Upper lobe of left lung (tissue), 6 donors: ENCODE results near the gene NRP1. TPM values are rescaled to one million over a fixed set of nuclear protein-coding genes. Genes with fewer than 3 reads are reported as not detected.

ENCODE experiments used
- ATAC-seq, 2 donors: fragments of 200-7000 bp; cut with Tn5 transposase; one replicate each; pipeline ENCODE4 v1.9.1; 2022; ENCODE audit warnings: mild to moderate bottlenecking in 2 of 2, moderate library complexity in 2 of 2; ENCODE audit not compliant: low FRiP score in 2 of 2
- DNase-seq, 2 donors: peaks; one replicate each; pipeline ENCODE4 v3.0.0-alpha.2; 2019 to 2020
- H3K27ac ChIP-seq, 4 donors: fragments of 200-600 bp; sonication (generic); one replicate each; pipeline ENCODE4 v1.5.1; 2016 to 2019
- H3K27me3 ChIP-seq, 4 donors: fragments of 200-600 bp; sonication (generic); one replicate each; pipeline ENCODE4 v1.5.1; 2017 to 2019
- H3K36me3 ChIP-seq, 4 donors: fragments of 200-600 bp; sonication (generic); one replicate each; pipeline ENCODE4 v1.5.1; 2016 to 2019
- H3K4me1 ChIP-seq, 4 donors: fragments of 200-600 bp; sonication (generic); one replicate each; pipeline ENCODE4 v1.5.1; 2018 to 2019
- H3K4me3 ChIP-seq, 4 donors: fragments of 200-600 bp; sonication (generic); one replicate each; pipeline ENCODE4 v1.5.1; 2017 to 2019; ENCODE audit warnings: mild to moderate bottlenecking in 2 of 4, moderate library complexity in 1 of 4
- H3K9me3 ChIP-seq, 4 donors: fragments of 200-600 bp; sonication (generic); one replicate each; pipeline ENCODE4 v1.5.1; 2018 to 2019
- EP300 ChIP-seq, 4 donors: sonication (generic); formaldehyde crosslinking; IDR thresholded peaks; one replicate each; pipeline ENCODE4 v1.5.1; 2017; ENCODE audit warnings: antibody characterized with exemption in 4 of 4, control low read depth in 2 of 4
- POLR2A ChIP-seq, 4 donors: fragments of 450-650 bp; IDR thresholded peaks; one replicate each; pipeline ENCODE4 v1.5.1; 2016 to 2017; ENCODE audit warnings: antibody characterized with exemption in 4 of 4, mild to moderate bottlenecking in 2 of 4
- POLR2AphosphoS5 ChIP-seq, 2 donors: sonication (generic); formaldehyde crosslinking; IDR thresholded peaks; one replicate each; pipeline ENCODE4 v1.5.1; 2017; ENCODE audit warnings: antibody characterized with exemption in 2 of 2
- WGBS, 2 donors: methylation state at CpG; one replicate each; pipeline ENCODE4 v1.1.5; 2017 to 2018; 5-methylcytosine and 5-hydroxymethylcytosine counted together
- total RNA-seq, 6 donors: library from RNA; depleted of rRNA in 4 of 6; stranded (reverse); fragments of >200 nt in 4 of 6; gene quantifications; one replicate each; pipeline versions ENCODE4 v1.1.0 to v1.2.1, GENCODE V29; 2016 to 2021
- TF ChIP-seq, protein P1 (sequence below), 6 experiments: fragments of 450-650 bp in 4 of 6; fragments of 200-600 bp in 2 of 6; sonication (generic) in 2 of 6; IDR thresholded peaks; one replicate each; pipeline ENCODE4 v1.5.1; 2016 to 2019; ENCODE audit warnings: antibody characterized with exemption in 6 of 6
- donor health status: DM: no; HTN: no; CAD: no; lungs with moderate emphysema.
- donor health status: DM: no; HTN: yes; CAD: no; lungs with severe emphysema.

The NRP1 gene
- total RNA-seq, 6 donors from 2014 or later = 48.5 to 136 (median 64.1) TPM

GRCh38 chr10:33350041-33350440, 15.6 kb upstream of the NRP1 start:
- no peak for ATAC-seq

DNA sequence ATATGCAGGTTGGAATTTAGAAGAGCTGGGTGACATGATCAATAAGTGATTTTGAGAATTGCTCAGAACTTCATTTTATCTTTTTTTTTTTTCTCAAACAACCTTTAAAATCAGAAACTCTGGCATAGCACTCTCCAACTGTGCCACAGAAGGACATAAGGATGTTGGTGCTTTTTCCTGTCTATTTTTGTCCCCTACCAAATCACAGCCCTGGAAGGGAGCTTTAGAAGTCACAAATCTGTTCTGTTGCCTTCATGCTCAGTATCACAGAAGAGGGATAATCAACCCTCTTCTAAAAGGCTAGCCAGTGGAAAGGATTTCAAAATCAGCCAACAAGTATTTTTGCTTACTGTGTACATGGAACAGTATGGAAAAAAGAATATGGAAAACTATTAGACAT, 14.8 kb upstream of the NRP1 start:
- H3K36me3 ChIP-seq = no peaks in the 10 kb centered on the region
- no peak for TF ChIP-seq POLR2A (IDR thresholded peaks at IDR 0.05)
- TF ChIP-seq, protein P1, sequence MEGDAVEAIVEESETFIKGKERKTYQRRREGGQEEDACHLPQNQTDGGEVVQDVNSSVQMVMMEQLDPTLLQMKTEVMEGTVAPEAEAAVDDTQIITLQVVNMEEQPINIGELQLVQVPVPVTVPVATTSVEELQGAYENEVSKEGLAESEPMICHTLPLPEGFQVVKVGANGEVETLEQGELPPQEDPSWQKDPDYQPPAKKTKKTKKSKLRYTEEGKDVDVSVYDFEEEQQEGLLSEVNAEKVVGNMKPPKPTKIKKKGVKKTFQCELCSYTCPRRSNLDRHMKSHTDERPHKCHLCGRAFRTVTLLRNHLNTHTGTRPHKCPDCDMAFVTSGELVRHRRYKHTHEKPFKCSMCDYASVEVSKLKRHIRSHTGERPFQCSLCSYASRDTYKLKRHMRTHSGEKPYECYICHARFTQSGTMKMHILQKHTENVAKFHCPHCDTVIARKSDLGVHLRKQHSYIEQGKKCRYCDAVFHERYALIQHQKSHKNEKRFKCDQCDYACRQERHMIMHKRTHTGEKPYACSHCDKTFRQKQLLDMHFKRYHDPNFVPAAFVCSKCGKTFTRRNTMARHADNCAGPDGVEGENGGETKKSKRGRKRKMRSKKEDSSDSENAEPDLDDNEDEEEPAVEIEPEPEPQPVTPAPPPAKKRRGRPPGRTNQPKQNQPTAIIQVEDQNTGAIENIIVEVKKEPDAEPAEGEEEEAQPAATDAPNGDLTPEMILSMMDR (IDR thresholded peaks at IDR 0.05) = no peak
- TF ChIP-seq EP300 (IDR thresholded peaks at IDR 0.05) = no peak
- TF ChIP-seq POLR2AphosphoS5 (IDR thresholded peaks at IDR 0.05) = no peak
- H3K27ac ChIP-seq = no peak overlapping the region
- ATAC-seq = no peak
- DNase-seq = no peak
- no peaks in the 10 kb centered on the region for H3K9me3 ChIP-seq
- no peaks in the 10 kb centered on the region for H3K4me1 ChIP-seq
- no peaks in the 10 kb centered on the region for H3K27me3 ChIP-seq
- no peak overlapping the region for H3K4me3 ChIP-seq

More at GRCh38 chr10:33350041-33350440, 15.6 kb upstream of the NRP1 start:
- no peak overlapping the region for H3K27ac ChIP-seq
- no peaks in the 10 kb centered on the region for H3K36me3 ChIP-seq
- DNase-seq = no peak
- WGBS, 2 donors = 93 to 95% methylated on average over 2 of the region's 2 CpGs
- H3K27me3 ChIP-seq = no peaks in the 10 kb centered on the region
- H3K4me1 ChIP-seq = no peaks in the 10 kb centered on the region
- H3K9me3 ChIP-seq = no peaks in the 10 kb centered on the region
- H3K4me3 ChIP-seq = no peak overlapping the region
- no peak for TF ChIP-seq EP300 (IDR thresholded peaks at IDR 0.05)
- TF ChIP-seq POLR2A (IDR thresholded peaks at IDR 0.05) = no peak
- TF ChIP-seq POLR2AphosphoS5 (IDR thresholded peaks at IDR 0.05) = no peak
- TF ChIP-seq, protein P1 (IDR thresholded peaks at IDR 0.05) = no peak

DNA sequence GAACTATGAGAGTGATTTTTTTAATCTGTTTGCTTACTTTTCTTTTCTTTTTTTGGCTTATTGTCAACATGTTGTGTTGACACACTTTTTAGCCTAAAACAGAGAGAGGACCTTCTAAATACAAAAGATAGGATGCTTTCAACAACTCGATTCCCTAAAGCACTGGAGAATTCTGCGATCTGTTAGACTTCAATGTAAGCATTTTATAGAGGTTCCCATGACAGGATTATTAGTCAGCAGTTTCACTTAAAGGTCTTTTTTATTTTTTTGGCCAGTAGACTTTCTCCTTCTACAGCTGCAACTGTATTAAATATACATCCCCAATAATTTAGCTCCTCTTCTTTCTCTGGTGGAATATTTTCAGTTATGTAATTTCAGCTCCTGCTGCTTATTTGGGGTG, 12.7 kb upstream of the NRP1 start:
- H3K4me1 ChIP-seq = no peaks in the 10 kb centered on the region
- TF ChIP-seq POLR2A (IDR thresholded peaks at IDR 0.05) (no peak), POLR2AphosphoS5 (IDR thresholded peaks at IDR 0.05) (no peak), EP300 (IDR thresholded peaks at IDR 0.05) (no peak)
- TF ChIP-seq, protein P1 (IDR thresholded peaks at IDR 0.05) = no peak
- H3K36me3 ChIP-seq = no peaks in the 10 kb centered on the region
- DNase-seq = no peak
- ATAC-seq = no peak
- 67 to 77% methylated on average over 2 of the region's 2 CpGs for WGBS, 2 donors
- H3K4me3 ChIP-seq = no peak overlapping the region
- H3K27ac ChIP-seq = no peak overlapping the region
- no peaks in the 10 kb centered on the region for H3K27me3 ChIP-seq
- H3K9me3 ChIP-seq = no peaks in the 10 kb centered on the region

DNA sequence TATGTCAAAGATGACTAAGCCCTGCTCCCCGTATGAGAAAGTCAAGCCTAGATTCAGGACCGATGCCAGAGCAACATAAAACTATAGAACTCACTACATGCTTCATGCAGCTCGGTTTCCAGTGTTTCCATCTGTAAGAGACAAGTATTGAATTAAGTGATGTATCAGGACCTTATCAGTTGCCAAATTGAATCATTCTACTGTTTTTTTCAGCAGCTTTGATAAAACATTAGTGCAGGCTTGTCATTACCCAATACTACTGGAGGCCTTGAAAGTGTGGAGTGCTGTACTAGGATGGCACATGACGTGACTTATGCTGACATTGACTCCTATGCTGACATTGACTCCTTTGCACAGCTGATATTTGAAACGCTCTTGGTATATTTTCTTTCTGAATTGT, 10.8 kb upstream of the NRP1 start:
- WGBS, 2 donors = 91 to 92% methylated on average over 5 of the region's 5 CpGs

GRCh38 chr10:33344676-33345075, 10.2 kb upstream of the NRP1 start:
- no peaks in the 10 kb centered on the region for H3K9me3 ChIP-seq
- WGBS, 2 donors = 85 to 88% methylated on average over 2 of the region's 2 CpGs
- no peak for TF ChIP-seq EP300 (IDR thresholded peaks at IDR 0.05)
- TF ChIP-seq, protein P1 (IDR thresholded peaks at IDR 0.05) = no peak
- no peak for TF ChIP-seq POLR2AphosphoS5 (IDR thresholded peaks at IDR 0.05)
- TF ChIP-seq POLR2A (IDR thresholded peaks at IDR 0.05) = no peak
- peaks cover 4 to 13% (median 9%) of the 10 kb centered on the region in 4 donors for H3K4me1 ChIP-seq
- ATAC-seq = no peak
- no peaks in the 10 kb centered on the region for H3K27me3 ChIP-seq
- H3K36me3 ChIP-seq = no peaks in the 10 kb centered on the region
- DNase-seq = no peak
- H3K27ac ChIP-seq = no peak overlapping the region
- H3K4me3 ChIP-seq = no peak overlapping the region

More for the DNA sequence above, 10.8 kb upstream of the NRP1 start:
- H3K27ac ChIP-seq = no peak overlapping the region
- no peak overlapping the region for H3K4me3 ChIP-seq
- ATAC-seq (no peak), DNase-seq (no peak)
- TF ChIP-seq EP300 (IDR thresholded peaks at IDR 0.05) (no peak), POLR2AphosphoS5 (IDR thresholded peaks at IDR 0.05) (no peak), POLR2A (IDR thresholded peaks at IDR 0.05) (no peak)
- no peaks in the 10 kb centered on the region for H3K9me3 ChIP-seq
- no peaks in the 10 kb centered on the region for H3K27me3 ChIP-seq
- H3K4me1 ChIP-seq = peaks cover 4 to 13% (median 9%) of the 10 kb centered on the region in 4 donors
- H3K36me3 ChIP-seq = no peaks in the 10 kb centered on the region
